ENCODE data around the gene HCN2.

DNA sequence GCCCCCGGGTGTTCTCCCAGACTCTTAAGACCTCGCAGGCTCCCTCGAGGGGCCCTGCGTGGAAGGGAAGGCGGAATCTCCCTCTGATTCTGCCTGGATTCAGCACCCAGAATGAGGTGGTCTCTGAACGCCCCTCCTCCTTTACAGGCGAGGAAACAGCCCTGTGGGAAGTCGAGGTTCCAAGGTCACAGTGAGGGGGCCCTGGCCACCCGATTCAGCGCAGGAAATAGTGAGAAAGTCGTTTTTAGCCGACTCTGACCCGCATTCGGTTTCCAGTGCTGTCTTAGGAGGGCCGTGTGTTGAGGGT is 16.2 kb upstream of the HCN2 start:
- TF ChIP-seq EZH2phosphoT487 (IDR thresholded peaks at IDR 0.05; ENCODE audit: borderline replicate concordance, low read length) (no peak), EZH2 (IDR thresholded peaks at IDR 0.05; ENCODE audit: low read length, unreplicated experiment) (no peak)
- TF ChIP-seq, protein P1, sequence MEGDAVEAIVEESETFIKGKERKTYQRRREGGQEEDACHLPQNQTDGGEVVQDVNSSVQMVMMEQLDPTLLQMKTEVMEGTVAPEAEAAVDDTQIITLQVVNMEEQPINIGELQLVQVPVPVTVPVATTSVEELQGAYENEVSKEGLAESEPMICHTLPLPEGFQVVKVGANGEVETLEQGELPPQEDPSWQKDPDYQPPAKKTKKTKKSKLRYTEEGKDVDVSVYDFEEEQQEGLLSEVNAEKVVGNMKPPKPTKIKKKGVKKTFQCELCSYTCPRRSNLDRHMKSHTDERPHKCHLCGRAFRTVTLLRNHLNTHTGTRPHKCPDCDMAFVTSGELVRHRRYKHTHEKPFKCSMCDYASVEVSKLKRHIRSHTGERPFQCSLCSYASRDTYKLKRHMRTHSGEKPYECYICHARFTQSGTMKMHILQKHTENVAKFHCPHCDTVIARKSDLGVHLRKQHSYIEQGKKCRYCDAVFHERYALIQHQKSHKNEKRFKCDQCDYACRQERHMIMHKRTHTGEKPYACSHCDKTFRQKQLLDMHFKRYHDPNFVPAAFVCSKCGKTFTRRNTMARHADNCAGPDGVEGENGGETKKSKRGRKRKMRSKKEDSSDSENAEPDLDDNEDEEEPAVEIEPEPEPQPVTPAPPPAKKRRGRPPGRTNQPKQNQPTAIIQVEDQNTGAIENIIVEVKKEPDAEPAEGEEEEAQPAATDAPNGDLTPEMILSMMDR (conservative IDR thresholded peaks at IDR 0.05; ENCODE audit: low read depth, low read length), result no peak
